ENCODE results near the gene NPHP4.

The NPHP4 gene

GRCh38 chr1:5916572-5917280, 75.5 kb downstream of the NPHP4 start:
- TF ChIP-seq CTCF (IDR thresholded peaks at IDR 0.05; ENCODE audit: control extremely low read depth, extremely low read depth, low read depth, missing control alignments) = no peak
- ChIA-PET CTCF (interaction anchor here (1.2 to 7.4 kb wide), 4 partner anchors 8 to 404 kb away, joined by 3 to 69 read pairs (median 3); no protein-coding TSS in a partner anchor), POLR2A (interaction anchor here (0.6 kb wide), 1 partner anchor 1677 kb away, joined by 3 read pairs; no protein-coding TSS in a partner anchor)
- DNase-seq (ENCODE audit: extremely low spot score) = no peak

GRCh38 chr1:5915587-5916571, 76.3 kb downstream of the NPHP4 start:
- CTCF ChIA-PET = interaction anchor here (0.9 to 7.4 kb wide), 8 partner anchors 8 to 404 kb away, joined by 3 to 69 read pairs (median 4); no protein-coding TSS in a partner anchor
- POLR2A ChIA-PET = interaction anchor here (0.5 kb wide), 1 partner anchor 113 kb away, joined by 10 read pairs; no protein-coding TSS in a partner anchor
- DNase-seq (ENCODE audit: extremely low spot score) = peak; percentile 74
- peak; percentile 60 for TF ChIP-seq CTCF (IDR thresholded peaks at IDR 0.05; ENCODE audit: control extremely low read depth, extremely low read depth, low read depth, missing control alignments)

GRCh38 chr1:5914676-5915365, 77.4 kb downstream of the NPHP4 start:
- DNase-seq (ENCODE audit: extremely low spot score) = no peak
- no peak for TF ChIP-seq CTCF (IDR thresholded peaks at IDR 0.05; ENCODE audit: control extremely low read depth, extremely low read depth, low read depth, missing control alignments)
- CTCF ChIA-PET = interaction anchor here (0.7 to 7.4 kb wide), 8 partner anchors 9 to 410 kb away, joined by 3 to 69 read pairs (median 4); no protein-coding TSS in a partner anchor
- POLR2A ChIA-PET = interaction anchor here (0.6 kb wide), 1 partner anchor 291 kb away, joined by 8 read pairs; the partner anchor contains the start of gene RNF207

- no peak for DNase-seq (ENCODE audit: extremely low spot score)
- CTCF ChIA-PET = interaction anchor here (1.3 to 7.4 kb wide), 2 partner anchors 402 to 409 kb away, joined by 3 to 69 read pairs; no protein-coding TSS in a partner anchor
- no peak for TF ChIP-seq CTCF (IDR thresholded peaks at IDR 0.05; ENCODE audit: control extremely low read depth, extremely low read depth, low read depth, missing control alignments)
- POLR2A ChIA-PET = interaction anchor here (0.6 kb wide), 1 partner anchor 292 kb away, joined by 8 read pairs; the partner anchor contains the start of gene RNF207
These were observed 78.3 kb downstream of the NPHP4 start for GRCh38 chr1:5913876-5914275.

- CTCF ChIA-PET = interaction anchor here (7.4 kb wide), 1 partner anchor 401 kb away, joined by 69 read pairs; no protein-coding TSS in a partner anchor
- DNase-seq (ENCODE audit: extremely low spot score) = no peak
- no peak for TF ChIP-seq CTCF (IDR thresholded peaks at IDR 0.05; ENCODE audit: control extremely low read depth, extremely low read depth, low read depth, missing control alignments)
- POLR2A ChIA-PET = no interaction called here
These were observed 79.0 kb downstream of the NPHP4 start for GRCh38 chr1:5913078-5913845.

Measured in GM10248 (cell line).